ENCODE measurements around the gene IFI44L.

IFI44L gene

GRCh38 chr1:78645723-78646122, 25.5 kb downstream of the IFI44L start:
- no peak for DNase-seq

- DNase-seq, result no peak
These were observed 27.0 kb downstream of the IFI44L start for GRCh38 chr1:78647238-78647637.

DNA sequence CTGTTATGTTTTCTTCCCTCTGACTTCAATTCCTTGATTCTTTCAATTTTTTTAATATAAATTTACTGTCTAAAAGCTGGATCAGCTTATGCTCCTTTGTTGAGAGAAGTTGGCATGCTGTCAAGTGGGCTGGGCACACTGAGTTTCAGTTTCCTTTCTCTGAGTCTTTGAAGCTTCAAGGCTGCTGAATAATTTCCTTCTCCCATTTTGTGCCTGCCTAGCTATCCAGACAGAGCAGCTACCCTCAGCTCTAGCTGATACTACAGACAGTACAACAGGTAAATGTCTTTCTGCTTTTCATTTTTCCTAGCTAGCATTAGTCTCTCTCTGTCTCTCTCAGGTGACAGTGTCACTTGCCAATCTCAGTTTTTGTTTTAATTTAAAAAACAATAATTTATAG, 29.4 kb downstream of the IFI44L start, which contains the start of gene IFI44:
Gene IFI44 (plus strand): TSS at position 204 of the 400 bp plus-strand sequence. CDS start 365 bp downstream, outside the sequence.
- DNase-seq, result peak; percentile 62

DNA sequence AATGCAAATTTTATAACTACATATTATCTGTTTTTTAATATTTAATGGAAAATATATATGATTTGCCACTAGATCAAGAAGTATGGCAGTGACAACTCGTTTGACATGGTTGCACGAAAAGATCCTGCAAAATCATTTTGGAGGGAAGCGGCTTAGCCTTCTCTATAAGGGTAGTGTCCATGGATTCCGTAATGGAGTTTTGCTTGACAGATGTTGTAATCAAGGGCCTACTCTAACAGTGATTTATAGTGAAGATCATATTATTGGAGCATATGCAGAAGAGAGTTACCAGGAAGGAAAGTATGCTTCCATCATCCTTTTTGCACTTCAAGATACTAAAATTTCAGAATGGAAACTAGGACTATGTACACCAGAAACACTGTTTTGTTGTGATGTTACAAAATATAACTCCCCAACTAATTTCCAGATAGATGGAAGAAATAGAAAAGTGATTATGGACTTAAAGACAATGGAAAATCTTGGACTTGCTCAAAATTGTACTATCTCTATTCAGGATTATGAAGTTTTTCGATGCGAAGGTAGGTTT, 29.9 kb downstream of the IFI44L start:
- DNase-seq, result no peak

DNA sequence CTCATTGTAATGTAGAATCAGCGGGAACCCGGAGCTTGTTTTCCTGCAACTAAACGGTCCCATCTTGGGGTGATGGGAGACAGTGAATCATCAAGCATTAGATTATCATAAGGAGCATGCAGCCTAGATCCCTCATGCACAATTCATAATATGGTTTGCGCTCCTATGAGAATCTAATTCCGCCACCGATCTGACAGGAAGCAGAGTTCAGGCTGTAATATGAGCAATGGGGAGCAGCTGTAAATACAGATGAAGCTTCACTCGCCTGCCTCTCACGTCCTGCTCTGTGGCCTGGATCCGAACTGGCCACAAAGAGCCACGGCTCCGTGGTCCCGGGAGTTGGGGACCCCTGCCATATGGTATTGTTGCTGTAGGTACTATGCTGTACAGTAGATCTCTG, 31.0 kb downstream of the IFI44L start:
- no peak for DNase-seq

DNA sequence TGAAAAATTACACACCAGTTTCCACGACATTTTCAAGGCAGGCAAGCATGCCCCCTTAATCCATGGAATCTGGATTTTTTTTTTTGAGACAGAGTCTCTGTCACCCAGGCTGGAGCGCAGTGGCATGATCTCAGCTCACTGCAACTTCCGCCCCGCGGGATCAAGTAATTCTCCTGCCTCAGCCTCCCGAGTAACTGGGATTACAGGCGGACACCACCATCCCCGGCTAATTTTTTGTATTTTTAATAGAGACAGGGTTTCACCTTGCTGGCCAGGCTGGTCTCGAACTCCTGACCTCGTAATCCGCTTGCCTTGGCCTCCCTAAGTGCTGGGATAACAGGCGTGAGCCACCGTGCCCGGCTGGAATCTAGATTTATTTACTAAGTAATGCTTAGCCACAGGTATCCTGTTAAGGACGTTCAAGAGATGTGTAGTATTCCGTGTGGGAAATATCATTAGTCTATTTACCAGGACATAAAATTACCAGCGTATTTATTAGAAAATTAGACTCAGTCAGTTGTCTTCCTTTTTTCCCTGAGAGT, 31.8 kb downstream of the IFI44L start:
- DNase-seq, result no peak

DNA sequence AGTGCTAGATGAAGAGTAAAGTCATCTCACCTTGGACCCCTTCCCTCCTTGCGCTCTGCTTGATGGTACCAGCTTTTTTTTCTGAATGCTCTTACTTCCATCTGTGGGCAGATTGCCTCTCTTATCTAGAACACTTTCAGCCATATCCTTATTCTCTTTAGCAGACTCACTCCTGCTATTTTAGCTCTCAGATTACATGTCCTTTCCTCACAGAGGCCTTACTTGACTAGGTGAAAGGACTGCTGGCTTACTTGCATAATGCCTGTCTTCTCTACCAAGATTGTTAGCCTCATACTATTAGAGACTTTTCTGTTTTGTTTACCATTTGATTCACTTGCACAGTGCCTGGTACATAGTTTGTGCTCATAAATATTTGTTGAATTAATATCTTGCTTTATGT, 38.7 kb downstream of the IFI44L start:
- no peak for DNase-seq

DNA sequence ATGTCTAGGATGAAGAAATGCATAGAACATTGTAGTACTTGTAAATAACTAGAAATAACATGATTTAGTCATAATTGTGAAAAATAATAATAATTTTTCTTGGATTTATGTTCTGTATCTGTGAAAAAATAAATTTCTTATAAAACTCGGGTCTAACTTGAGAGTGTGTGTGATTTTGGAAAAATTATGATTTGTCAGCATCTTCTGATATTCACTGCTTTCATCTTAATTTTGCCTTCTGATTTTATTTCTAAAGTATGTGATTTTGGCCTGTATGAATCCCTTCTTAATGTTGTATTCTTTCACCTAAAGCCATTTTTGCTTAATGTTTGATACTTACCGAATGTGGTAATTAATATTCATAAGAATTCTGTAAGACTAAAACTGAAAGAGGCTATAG, 43.7 kb downstream of the IFI44L start:
- DNase-seq, result no peak

GRCh38 chr1:78664763-78665162, 44.5 kb downstream of the IFI44L start:
- DNase-seq, result no peak

- no peak for DNase-seq
These were observed 45.6 kb downstream of the IFI44L start for GRCh38 chr1:78665809-78666208.

- DNase-seq, result no peak
These were observed 47.7 kb downstream of the IFI44L start for GRCh38 chr1:78667939-78668338.

DNA sequence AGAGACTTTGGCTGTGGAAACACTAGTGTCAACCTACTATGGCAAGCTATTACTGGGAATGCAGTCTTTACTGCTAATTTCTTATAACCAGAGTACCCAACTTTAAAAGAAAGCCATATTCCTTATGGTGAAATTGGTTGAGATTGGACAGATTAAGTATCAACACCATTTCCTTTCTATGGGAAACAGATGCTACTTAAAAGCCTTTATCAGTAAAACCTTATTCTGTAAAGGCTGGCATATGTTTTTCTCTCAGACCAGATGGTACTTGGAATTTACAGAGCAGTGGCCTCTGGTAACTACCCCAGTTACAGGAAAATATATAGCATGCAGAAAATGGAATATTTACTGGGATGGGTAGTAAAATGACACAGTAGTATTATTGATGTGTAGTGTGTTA, 48.2 kb downstream of the IFI44L start:
- no peak for DNase-seq

GRCh38 chr1:78672428-78672827, 52.2 kb downstream of the IFI44L start:
- no peak for DNase-seq

- no peak for DNase-seq
These were observed 52.9 kb downstream of the IFI44L start for GRCh38 chr1:78673120-78673519.

DNA sequence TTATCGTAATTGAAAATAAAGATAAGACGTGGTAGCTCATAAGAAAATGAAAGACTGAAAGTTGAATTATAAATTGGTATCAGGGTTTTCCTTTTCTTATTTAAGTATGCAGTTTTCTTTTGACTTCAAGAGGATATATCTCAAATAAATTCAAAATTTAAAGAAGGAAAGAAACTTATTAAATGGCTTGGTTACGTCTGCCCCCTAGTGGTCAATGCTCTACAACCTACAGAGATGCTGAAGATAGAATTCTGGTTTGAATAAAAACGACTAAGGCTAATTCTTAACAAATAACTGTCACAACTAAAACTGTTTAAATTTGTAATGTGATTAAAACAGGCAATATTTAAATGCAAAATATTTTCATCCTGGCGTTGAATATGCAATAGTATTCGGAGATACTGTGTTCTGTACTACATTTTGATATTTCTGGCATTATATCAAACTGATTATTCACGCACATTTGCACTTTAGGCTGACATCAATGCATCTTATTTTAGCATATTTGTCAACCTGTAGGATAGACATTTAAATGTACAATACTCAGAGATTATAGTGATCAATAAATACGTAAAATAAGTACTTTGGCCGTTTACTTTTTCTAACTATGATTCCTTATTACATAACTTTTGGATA, 56.2 kb downstream of the IFI44L start:
- peak; percentile 56 for DNase-seq

GRCh38 chr1:78676993-78677392, 56.7 kb downstream of the IFI44L start:
- DNase-seq, result no peak

DNA sequence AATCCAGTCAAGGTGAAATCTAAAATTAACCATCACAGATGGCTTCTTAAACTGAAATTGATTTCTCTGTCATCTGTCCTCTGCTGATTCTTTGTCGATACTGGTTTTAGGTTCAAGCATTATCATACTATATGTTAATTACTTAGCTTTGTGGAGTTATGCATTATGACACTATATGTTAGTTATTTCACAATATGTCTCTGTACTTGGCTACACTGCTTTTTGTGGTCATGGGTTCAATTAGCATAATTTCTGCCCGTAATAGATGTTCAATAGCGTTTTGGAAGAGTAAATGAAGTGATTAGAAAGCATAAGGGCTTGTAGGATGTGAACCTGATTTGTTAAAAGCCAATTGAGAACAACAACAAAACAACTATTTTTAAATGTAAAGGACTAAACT, 57.5 kb downstream of the IFI44L start:
- no peak for DNase-seq

- DNase-seq, result no peak
These were observed 58.1 kb downstream of the IFI44L start for GRCh38 chr1:78678324-78678723.

DNA sequence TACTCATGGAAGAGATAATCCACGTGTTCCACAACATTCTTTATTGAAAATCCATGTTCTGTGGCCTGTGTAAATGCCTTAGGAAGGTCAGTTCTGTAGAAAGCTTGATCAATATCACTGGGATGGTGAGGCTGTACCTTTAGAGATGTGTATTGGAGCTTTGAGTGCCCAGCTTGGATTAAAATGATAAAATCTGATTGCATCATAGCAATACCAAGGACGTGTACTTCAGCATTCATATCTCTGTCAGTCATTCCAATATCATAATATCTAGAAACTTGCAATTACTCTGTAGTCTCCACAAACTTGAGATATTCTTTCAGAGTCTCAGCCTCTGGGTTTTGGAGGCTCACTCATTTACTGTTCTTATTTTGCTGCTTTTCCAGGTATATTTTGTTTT, 61.0 kb downstream of the IFI44L start:
- no peak for DNase-seq

DNA sequence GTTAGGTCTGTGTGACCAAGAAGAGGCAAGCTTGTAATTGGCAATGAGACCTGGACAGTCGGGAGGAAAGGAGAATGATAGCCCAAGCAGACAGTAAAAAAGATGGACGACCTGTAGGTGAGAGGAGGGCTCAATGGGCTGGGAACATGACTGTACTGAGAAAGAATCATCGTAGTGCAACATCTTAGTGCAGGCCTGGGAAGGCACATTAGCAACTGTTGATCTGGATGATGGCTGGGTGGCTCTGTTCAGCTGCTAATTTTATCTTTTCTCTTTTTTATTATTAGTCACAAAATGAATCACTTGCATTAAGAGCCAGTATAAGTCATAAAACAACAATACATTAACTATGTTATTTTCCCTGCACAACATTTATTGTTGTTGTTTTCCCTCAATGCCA, 62.2 kb downstream of the IFI44L start:
- no peak for DNase-seq

- no peak for DNase-seq
These were observed 62.8 kb downstream of the IFI44L start for GRCh38 chr1:78683079-78683478.

- no peak for DNase-seq
These were observed 67.1 kb downstream of the IFI44L start for GRCh38 chr1:78687315-78687714.

GRCh38 chr1:78687914-78688313, 67.7 kb downstream of the IFI44L start:
- no peak for DNase-seq

DNA sequence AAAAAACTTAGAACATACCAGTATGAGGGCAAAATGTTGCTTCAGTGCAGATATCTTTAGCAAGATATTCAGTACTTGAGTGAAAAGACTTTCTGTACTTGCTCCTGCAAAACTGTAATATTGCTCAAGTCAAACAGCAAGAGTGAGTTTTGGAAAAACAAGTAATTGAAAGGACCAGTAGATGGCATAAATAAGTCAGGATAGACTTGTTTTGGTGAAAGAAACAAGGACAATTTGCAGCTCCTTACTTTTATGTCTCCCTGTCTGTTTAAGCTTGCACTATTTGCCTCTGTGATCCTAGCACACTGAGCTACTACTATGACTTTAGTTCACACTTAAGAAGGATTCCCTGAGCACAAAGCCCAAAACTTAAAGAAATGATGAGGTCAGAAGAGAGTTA, 68.4 kb downstream of the IFI44L start:
- DNase-seq, result no peak

DNA sequence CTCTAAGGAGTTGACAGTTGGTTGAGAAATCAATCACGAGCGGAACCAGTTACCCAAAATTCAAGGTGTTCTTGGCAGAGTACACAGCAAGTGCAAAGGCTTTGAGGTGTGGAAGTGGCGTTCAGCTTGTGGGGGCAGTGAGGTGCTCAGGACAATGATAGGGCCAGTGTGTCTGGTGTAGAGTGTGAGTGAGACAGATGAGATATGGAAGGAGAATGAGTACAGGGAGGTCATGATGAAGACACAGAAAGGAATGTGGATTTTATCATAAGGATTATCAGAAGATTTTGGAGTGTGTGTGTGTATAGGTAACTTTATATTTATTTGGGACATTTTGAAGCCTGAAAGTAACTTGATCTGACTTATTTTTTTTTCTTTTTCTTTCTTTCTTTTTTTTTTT, 70.3 kb downstream of the IFI44L start:
- no peak for DNase-seq
